Stimulated activated CD8-positive, alpha-beta memory T cell treated with anti-CD3 and anti-CD28 coated beads, Interleukin-4, amount 100 ng/mL, for 48 hours (primary cell): ENCODE data around the gene SGMS1.
"Not testable (repeated sequence)": the region's sequence is repeated elsewhere in the genome, so short reads cannot be mapped to it uniquely, and the experiment has no call there.

Experiments
- DNase-seq: peaks from one replicate; pipeline ENCODE4 v3.0.0-alpha.2; 2020

Gene SGMS1

DNA sequence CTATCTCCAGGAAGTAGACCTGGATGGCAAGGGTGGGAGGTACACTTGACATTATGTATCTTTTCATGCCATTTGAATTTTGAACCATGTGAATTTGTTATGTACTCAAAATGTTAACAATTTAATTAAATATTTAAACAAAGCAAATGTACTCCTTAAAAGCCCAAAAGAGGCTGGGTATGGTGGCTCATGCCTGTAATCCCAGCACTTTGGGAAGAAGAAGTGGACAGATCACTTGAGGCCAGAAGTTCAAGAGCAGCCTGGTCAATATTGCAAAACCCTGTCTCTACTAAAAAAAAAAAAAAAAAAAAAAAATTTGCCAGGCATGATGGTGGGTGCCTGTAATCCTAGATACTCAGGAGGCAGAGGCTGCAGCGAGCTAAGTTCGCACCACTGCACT is 235.6 kb downstream of the SGMS1 start:
- no peak for DNase-seq

GRCh38 chr10:50387732-50388073 is 236.1 kb downstream of the SGMS1 start:
- no peak for DNase-seq

DNA sequence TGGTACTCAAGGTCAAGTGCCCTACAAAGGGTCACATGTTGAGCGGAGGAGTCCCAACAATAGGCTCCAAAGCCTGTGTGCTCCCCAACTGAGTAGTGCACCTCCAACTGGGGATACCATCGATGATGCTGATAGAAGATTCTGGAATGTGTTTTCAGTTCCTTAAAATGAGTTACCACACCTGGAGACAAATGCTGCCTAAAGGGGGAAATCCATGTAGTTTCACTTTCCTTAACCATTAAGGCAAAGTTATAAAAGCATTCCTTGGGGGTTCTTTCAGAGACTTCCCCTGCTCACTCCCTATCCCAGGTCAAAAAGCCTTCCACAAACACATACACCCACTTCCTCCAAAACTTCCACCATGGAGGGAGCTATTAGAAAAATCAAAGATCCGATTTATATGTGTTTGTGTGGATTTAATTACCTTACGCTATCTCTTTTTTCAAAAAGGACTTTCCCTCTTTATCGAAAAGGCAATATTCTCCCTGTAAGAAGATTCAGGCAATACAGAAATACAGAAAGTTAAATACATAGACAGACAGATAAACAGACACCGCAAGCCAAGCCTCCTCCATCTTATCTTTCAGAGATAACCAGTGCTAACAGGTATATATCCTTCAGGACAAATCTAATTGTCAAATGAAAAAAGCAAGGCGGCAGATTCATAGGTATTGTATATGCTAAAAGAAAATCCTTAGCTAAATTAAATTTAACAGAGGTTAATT is 236.6 kb downstream of the SGMS1 start:
- DNase-seq = no peak

DNA sequence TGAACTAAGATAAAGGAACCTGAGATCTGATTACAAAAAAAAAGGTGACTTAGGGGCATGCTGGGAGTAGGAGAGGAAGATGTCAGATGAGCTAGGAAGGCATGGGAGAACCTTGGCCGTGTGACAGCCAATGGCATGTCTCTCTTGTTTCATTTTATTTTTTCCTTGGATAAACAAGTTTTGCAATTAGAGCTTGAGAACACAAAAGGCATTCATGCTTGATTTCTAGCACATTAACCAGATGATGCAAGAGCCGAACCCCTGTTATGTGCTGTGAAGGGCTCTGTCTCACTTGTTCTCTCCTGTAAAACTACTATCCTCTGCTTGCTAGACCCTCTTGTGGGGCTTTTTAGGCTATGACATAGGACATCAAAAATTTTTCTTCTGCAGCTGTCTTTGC is 238.1 kb downstream of the SGMS1 start:
- no peak for DNase-seq

GRCh38 chr10:50384898-50385297 is 238.9 kb downstream of the SGMS1 start:
- DNase-seq = no peak

DNA sequence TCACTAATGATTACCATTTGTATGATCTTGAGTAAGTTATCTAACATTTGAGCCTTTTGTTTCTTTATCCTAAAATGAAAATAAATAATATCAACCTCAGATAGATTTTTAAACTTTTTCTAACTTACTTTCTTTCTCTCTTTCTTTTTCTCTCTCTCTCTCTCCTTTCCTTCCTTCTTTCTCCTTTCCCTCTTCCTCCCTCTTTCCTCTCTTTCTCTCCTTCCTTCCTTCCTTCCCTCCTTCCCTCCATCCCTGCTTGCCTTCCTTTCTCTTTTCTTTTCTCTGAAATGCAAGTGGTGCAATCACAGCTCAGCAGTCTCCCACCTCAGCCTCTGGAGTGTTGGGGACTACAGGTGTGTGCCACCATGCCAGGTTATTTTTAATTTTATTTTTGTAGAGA is 239.5 kb downstream of the SGMS1 start:
- no peak for DNase-seq

DNA sequence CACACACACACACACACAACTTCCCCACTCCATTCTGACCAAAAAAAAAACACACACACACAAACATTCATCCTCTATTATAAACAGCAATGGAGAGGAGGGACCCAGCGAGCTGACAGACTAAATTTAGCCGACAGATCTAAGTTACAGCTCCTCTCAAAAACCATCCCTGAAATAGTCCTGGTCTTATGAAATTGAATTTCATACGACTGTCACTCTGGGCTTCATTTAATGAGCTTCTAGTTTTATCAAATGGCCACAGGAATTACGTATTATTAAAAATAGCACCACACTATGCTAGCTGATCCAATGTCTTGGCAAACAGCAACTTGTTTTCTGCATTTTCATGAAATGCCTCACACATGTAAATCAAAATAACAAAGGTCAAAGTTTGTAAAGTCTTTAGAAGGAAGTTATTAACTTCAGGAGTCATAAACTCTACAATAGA is 241.2 kb downstream of the SGMS1 start:
- DNase-seq = no peak

- DNase-seq = no peak
Measured at GRCh38 chr10:50381642-50382041, 242.1 kb downstream of the SGMS1 start.

- DNase-seq = no peak
Measured at GRCh38 chr10:50379616-50380015, 244.1 kb downstream of the SGMS1 start.

- DNase-seq = no peak
Measured at GRCh38 chr10:50375745-50376144, 248.0 kb downstream of the SGMS1 start.

GRCh38 chr10:50375051-50375452 is 248.7 kb downstream of the SGMS1 start:
- no peak for DNase-seq

DNA sequence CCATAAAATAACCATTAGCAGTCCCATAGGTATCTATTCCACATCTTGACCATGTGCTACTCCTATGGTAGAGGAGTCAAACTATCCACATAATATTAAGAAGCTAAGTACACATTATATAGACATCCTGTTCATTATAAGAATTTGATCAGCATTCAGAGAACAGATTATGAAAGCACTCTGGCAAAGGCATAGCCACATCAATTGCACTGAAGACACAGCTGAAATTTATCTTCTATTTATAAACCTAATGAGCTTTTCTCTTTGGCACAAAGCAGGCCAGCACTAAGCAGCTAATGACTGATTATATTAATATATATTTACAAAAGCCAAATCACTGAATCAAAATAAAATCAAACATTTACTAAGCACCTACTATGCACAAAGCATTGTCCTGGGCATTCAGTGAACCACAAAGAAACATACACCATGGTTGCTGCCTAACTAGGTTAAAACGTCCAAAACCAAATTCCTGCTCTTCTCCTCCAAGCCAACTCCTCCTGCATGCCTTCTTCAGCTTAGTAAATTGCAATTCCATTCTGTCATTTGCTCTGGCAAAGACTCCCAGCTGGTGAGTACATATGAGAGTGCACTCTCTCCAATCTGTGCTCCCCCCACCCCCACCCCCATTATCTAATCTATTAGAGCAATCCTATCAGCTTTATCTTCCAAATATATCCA is 249.8 kb downstream of the SGMS1 start:
- no peak for DNase-seq

GRCh38 chr10:50369931-50370330 is 253.8 kb downstream of the SGMS1 start:
- DNase-seq = no peak

GRCh38 chr10:50367732-50368131 is 256.0 kb downstream of the SGMS1 start:
- DNase-seq = peak; percentile 26

- not testable (repeated sequence) for DNase-seq
Measured at GRCh38 chr10:50366421-50366820, 257.3 kb downstream of the SGMS1 start.

- DNase-seq = not testable (repeated sequence)
Measured at GRCh38 chr10:50364730-50365129, 259.0 kb downstream of the SGMS1 start.

DNA sequence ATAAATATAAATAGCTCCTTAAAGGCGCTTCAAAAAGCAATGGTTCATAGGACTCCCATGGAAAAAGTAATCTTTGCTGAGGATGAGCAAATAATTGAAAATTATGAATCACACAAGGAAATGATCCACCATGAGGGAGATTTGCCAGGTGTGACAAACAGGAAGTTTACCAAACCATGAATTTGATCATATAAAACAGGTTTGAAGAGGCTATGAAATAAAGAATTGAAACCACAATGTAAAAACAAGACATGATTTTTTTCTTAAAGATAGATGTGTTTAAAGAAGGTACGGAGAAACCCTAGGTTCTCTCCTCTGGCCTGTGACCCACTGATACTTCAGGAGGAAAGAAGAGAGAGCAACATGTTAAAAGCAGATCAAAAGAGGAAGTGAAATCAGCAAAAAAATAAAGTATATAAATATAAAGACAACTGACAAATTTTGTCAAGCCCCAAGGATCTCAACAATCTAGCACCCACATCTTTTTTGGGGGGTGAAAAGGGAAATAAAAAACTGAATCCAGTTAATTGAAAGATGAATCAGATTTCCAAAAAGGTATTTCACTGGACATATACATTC is 261.1 kb downstream of the SGMS1 start:
- DNase-seq = no peak

DNA sequence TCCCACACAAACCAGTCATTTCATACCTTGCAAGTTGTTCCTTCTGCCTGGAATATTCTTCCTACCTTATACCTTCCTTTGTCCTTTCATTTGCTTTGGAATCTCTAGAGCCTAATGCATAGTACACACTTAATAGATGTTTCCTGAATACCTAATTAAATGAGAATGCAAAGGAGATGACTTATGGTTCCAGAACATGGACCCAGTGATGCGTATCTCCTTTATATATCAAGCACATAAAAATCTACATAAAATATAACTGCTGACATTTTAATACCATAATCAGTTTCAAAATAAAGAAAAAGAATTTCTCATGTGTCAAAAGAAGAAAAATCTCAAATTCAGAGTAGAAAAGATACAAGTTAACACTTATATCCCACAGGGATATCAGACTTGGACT is 261.8 kb downstream of the SGMS1 start:
- no peak for DNase-seq

DNA sequence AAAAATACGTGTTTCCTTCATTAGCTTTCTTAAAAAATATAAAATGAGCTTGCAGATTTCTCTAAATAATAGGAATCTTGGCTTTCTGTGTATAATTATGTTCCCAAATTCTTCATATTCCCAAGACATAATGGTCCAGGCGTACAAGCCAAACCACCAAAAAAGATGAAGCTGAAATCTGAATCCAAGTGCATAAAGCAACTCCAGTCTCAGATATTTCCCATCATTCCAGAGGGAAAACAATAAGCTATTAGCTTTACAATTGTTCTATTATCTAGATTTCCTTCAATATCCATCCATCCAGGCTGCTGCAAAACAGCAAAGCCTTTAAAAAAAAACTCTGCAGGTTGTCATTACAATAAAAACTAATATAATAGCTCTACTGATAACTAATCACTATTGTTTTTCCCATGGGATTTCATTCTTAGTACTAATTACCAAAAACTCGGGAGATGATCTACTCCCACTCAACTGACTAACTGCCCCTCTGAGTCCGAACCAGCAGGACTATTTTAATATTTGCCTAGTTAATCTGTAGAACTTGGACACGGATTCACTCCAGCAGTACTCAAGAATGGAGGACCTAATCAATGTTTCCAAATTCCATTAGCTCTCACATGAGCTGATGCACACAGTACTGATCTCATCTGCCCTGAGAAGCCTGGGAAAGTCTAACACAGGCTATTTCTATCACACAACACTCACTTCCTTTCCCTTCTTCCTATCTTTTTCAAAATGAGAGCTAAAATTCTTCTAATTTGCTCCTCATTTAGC is 263.5 kb downstream of the SGMS1 start:
- no peak for DNase-seq

- no peak for DNase-seq
Measured at GRCh38 chr10:50358925-50359687, 264.6 kb downstream of the SGMS1 start.

DNA sequence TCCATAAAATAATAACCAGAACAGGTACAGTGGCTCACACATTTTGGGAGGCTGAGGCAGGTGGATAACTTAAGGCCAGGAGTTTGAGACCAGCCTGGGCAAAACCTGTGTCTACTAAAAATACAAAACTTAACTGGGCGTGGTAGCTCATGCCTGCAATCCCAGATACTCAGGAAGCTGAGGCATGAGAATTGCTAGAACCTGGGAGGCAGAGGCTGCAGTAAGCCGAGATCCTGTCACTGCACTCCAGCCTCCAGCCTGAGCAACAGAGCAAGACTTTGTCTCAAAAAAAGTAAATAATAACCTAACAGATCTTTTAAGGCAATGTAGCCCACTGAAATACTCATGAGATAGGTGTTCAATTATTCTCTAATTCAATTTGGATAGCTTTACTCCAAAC is 265.3 kb downstream of the SGMS1 start:
- DNase-seq = no peak

- not testable (repeated sequence) for DNase-seq
Measured at GRCh38 chr10:50356481-50356832, 267.3 kb downstream of the SGMS1 start.
